ENCODE measurements around the gene CLNK. TPM values are rescaled to one million over a fixed set of nuclear protein-coding genes. Genes with fewer than 3 reads are reported as not detected.

The CLNK gene
- total RNA-seq, 2 experiments from 2014 or later = not detected

DNA sequence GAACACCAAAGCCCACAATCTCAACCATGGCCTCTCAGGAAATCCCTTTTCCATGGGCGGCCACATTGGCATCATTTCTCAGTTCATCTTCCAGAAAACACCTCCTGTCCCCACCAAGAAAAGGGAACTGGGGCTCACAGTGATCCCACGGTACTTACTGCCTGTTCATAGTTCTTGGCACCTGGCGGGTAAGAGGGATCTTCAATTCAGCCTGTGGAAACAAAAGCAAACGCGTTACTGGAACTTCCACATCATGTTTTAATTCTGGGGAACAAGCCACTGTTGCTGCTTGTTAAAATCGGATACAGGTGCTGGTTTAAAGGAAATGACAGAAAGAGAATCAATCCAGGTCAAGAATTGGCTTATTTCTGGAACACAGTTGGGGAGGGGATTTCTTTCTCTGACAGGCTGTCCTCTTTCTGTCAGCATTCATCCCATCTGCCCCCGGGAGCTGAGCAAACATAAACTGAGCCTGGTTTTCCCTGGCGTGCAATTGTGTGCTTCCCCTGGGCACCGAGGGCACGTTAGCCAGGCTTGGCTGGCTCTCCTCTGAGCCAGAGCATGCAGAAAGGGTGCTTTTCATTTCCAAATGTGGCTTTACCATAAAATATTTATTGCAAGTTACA is 16.8 kb downstream of the CLNK start:
- H3K27me3 Mint-ChIP-seq = no peaks in the 10 kb centered on the region
- no peak for DNase-seq
- no peaks in the 10 kb centered on the region for H3K9me3 Mint-ChIP-seq
- POLR2A ChIA-PET = no interaction called here
- no peak for ATAC-seq (ENCODE audit: low read depth)
- H3K4me3 Mint-ChIP-seq = no peak overlapping the region
- H3K4me1 Mint-ChIP-seq = peaks cover 29% of the 10 kb centered on the region
- H3K36me3 Mint-ChIP-seq = no peaks in the 10 kb centered on the region
- H3K27ac Mint-ChIP-seq = no peak overlapping the region

DNA sequence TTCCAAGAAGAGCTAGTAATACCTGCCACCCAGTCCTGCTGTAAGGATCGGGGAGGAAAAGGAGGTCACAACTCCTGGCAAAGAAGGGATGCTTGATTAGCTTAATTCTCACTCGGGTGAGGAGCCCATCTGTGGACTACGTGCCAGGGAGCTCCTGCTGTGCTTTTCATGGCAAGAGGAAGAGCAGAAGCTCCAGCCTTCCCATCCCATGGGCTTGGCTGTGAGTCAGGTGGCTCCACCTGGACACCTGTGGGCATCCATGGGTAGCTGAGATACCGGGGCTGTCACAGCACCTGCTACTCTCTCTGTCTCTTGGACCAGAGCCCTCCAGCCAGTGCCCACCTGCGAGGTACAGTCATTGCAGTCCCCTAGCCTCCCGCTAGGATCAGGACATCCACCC is 18.0 kb downstream of the CLNK start:
- Mint-ChIP-seq H3K4me3 (no peak overlapping the region), H3K27ac (no peak overlapping the region), H3K4me1 (peaks cover 17% of the 10 kb centered on the region), H3K36me3 (no peaks in the 10 kb centered on the region), H3K27me3 (no peaks in the 10 kb centered on the region), H3K9me3 (no peaks in the 10 kb centered on the region)
- no peak for DNase-seq
- POLR2A ChIA-PET = no interaction called here
- no peak for ATAC-seq (ENCODE audit: low read depth)

DNA sequence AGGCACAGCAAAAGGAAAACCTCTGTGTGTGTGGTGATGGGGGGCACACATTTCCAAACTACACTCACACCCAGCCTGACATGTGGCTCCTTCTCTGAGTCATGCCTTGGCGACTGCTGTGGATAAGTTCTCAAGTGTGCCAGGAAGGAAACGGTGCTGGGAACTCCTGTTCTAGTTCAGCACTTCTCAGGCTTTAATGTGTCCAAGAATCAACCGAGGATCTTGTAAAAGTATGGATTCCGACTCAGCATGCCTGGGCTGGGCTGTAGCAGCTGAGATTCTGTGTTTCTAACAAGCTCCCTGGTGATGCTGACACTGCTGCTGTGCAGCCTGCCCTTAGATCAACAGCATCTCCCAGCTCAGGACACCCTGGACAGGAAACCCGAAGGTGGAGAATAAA is 20.2 kb downstream of the CLNK start:
- H3K27me3 Mint-ChIP-seq = no peaks in the 10 kb centered on the region
- ATAC-seq (ENCODE audit: low read depth) = no peak

DNA sequence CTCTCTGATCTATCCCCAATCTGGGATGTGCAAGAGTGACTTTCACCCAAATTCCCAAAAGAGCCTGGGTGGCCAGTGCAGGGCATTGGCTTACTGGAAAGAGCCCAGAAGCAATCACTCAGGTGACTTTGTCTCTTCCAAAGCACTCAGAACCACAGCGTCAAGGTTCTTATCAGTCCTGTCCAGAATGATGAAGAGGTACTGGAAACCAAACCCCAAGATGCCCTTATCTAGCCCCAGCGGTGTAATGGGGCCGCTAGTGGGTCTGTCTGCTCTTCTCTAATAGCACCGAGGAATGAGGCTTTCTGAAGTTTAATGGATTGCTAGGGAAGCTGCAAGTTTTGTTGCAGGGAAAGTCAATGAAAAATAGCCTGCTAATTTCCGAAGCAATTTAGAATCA is 21.6 kb downstream of the CLNK start:
- Mint-ChIP-seq H3K36me3 (no peaks in the 10 kb centered on the region), H3K27me3 (no peaks in the 10 kb centered on the region), H3K27ac (no peak overlapping the region), H3K4me1 (peaks cover 8% of the 10 kb centered on the region), H3K9me3 (no peaks in the 10 kb centered on the region), H3K4me3 (no peak overlapping the region)
- DNase-seq (no peak), ATAC-seq (ENCODE audit: low read depth) (no peak)
- POLR2A ChIA-PET = no interaction called here

More for the DNA sequence above, 20.2 kb downstream of the CLNK start:
- no peaks in the 10 kb centered on the region for H3K9me3 Mint-ChIP-seq
- no peaks in the 10 kb centered on the region for H3K36me3 Mint-ChIP-seq
- H3K4me1 Mint-ChIP-seq = peaks cover 8% of the 10 kb centered on the region
- POLR2A ChIA-PET = no interaction called here
- H3K27ac Mint-ChIP-seq = no peak overlapping the region
- no peak overlapping the region for H3K4me3 Mint-ChIP-seq
- DNase-seq = no peak

DNA sequence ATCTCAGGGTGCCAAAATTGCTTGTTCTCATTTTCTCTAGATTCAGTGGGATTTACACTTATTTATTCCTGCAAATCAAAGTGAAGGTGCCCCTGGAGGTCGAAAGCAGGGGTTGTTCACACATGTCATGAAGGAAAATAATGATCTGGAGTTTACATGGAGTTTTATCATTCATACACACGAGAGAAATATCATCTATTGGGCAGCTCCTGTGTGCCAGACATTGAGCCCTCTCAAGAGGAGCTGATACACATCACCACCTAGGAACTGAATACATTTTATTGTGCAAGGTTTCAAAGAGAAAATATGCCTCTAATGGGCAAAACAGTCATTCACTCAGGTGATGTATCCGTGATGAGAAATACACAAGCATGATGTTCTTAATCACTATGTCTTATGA is 23.5 kb downstream of the CLNK start:
- Mint-ChIP-seq H3K9me3 (no peaks in the 10 kb centered on the region), H3K27ac (no peak overlapping the region), H3K4me3 (no peak overlapping the region), H3K4me1 (peaks cover 10% of the 10 kb centered on the region), H3K36me3 (no peaks in the 10 kb centered on the region), H3K27me3 (no peaks in the 10 kb centered on the region)
- POLR2A ChIA-PET = no interaction called here
- DNase-seq (no peak), ATAC-seq (ENCODE audit: low read depth) (no peak)

DNA sequence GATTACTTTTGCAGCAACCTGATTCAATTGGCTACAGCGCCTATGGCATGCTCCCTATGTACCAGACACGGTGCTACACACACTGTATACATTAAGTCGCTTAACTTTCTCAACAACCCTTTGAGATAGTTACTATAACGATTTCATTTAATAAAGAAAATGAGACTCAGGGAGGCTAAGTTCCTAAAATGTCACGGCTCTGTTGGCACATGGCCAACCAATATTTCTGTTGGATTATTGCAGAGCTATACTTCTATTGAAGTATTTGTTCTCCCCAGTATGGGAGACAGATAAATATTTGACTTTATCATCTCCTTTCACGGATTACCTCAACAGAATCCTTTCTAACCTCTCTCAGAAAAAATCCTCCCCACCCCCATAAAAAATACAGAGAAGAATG is 25.3 kb downstream of the CLNK start:
- POLR2A ChIA-PET = no interaction called here
- Mint-ChIP-seq H3K4me1 (peaks cover 9% of the 10 kb centered on the region), H3K4me3 (no peak overlapping the region)

DNA sequence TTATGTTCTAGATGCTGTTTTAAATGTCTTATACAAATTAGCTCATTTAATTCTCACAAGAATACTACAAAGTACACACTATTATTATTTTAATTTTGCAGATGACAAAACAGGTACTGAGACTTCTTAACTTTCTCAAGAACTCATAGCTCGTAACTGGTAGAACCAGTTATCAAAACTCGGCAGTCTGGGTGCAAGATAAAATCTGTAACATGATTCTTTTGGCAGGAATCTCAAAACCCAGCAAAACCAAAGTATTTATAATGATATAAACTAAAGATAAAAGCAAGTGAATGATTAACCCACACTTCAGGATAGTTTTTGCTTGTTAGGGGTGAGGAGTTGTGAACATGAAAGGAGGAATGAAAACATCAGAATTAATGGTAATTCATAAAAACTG is 27.6 kb downstream of the CLNK start:
- Mint-ChIP-seq H3K9me3 (peaks cover 4% of the 10 kb centered on the region), H3K27ac (no peak overlapping the region), H3K4me1 (peaks cover 7% of the 10 kb centered on the region), H3K27me3 (no peaks in the 10 kb centered on the region), H3K36me3 (peaks cover 4% of the 10 kb centered on the region), H3K4me3 (peak overlapping the region; percentile 29)
- POLR2A ChIA-PET = no interaction called here
- ATAC-seq (ENCODE audit: low read depth) (no peak), DNase-seq (no peak)

More for the DNA sequence above, 25.3 kb downstream of the CLNK start:
- DNase-seq = no peak
- Mint-ChIP-seq H3K27ac (no peak overlapping the region), H3K27me3 (no peaks in the 10 kb centered on the region), H3K9me3 (peaks cover 2% of the 10 kb centered on the region), H3K36me3 (peaks cover 2% of the 10 kb centered on the region)
- ATAC-seq (ENCODE audit: low read depth) = no peak

DNA sequence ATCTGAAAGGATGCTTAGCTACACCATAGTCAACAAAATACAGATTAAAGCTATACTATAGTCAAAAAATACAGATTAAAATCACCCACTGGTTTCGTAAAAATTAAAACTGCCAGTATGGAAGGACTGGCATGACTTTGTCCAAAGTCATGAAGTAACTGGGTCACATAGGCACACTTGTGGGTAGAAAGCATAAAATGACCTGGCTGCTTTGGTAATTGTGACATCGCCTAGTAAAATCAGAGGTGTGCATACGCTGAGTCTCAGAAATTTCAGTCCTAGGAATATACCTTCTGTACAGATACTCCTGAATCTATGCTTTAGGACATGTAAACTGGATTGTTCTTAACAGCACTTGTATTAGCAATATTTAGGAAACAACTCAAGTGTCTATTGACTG is 28.1 kb downstream of the CLNK start:
- ATAC-seq (ENCODE audit: low read depth) (no peak), DNase-seq (no peak)
- Mint-ChIP-seq H3K36me3 (peaks cover 4% of the 10 kb centered on the region), H3K4me1 (peaks cover 7% of the 10 kb centered on the region), H3K4me3 (no peak overlapping the region), H3K27ac (no peak overlapping the region), H3K9me3 (peaks cover 4% of the 10 kb centered on the region), H3K27me3 (no peaks in the 10 kb centered on the region)
- POLR2A ChIA-PET = interaction anchor here (0.7 to 1.7 kb wide), 2 partner anchors 13 to 15 kb away, joined by 3 to 4 read pairs; no protein-coding TSS in a partner anchor

DNA sequence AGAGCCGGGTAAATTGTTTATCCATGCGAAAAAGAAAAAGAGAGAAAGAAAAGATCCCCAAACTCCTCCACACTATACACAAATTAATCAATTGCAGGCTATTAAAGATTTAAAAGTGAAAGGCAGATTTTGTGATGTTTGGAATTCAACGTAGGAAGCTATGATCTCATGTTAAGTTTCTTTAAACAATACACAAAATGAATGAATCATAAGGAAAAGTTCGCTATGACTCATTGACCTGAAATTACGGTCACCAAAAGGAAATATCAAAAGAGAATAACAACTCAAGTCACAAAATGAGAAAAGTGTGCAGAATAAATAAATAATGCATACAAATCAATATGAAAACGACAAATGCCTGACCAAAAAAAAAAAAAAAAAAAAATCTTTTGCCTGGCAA is 28.6 kb downstream of the CLNK start:
- ATAC-seq (ENCODE audit: low read depth) (no peak), DNase-seq (no peak)
- POLR2A ChIA-PET = interaction anchor here (0.6 to 1.7 kb wide), 3 partner anchors 13 to 892 kb away, joined by 3 to 4 read pairs (median 3); no protein-coding TSS in a partner anchor
- Mint-ChIP-seq H3K4me1 (peaks cover 7% of the 10 kb centered on the region), H3K36me3 (peaks cover 4% of the 10 kb centered on the region), H3K4me3 (no peak overlapping the region), H3K27me3 (no peaks in the 10 kb centered on the region), H3K27ac (no peak overlapping the region), H3K9me3 (peaks cover 4% of the 10 kb centered on the region)

DNA sequence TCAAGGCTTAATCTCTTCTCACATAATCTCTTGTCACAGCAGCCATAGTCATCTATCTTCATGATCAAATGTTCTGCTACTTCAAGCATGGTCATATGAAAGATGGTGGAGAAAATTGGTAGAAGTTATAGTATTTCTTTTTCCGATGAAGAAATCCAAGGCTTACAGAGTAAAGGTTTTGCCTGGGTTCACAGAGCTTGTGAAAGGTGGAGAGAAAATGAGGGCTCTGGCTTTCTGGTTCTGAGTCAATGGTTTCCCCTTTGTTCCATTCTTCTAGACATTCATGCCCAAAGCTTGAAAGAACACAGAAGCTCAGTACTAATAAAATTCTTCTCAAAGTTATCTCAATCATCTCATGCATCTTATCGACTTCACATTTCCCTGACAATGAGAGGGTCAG is 36.1 kb downstream of the CLNK start:
- ATAC-seq (ENCODE audit: low read depth) (no peak), DNase-seq (no peak)
- Mint-ChIP-seq H3K27ac (no peak overlapping the region), H3K9me3 (peaks cover 5% of the 10 kb centered on the region), H3K36me3 (peaks cover 2% of the 10 kb centered on the region), H3K4me1 (no peaks in the 10 kb centered on the region), H3K4me3 (no peak overlapping the region), H3K27me3 (no peaks in the 10 kb centered on the region)
- POLR2A ChIA-PET = no interaction called here

DNA sequence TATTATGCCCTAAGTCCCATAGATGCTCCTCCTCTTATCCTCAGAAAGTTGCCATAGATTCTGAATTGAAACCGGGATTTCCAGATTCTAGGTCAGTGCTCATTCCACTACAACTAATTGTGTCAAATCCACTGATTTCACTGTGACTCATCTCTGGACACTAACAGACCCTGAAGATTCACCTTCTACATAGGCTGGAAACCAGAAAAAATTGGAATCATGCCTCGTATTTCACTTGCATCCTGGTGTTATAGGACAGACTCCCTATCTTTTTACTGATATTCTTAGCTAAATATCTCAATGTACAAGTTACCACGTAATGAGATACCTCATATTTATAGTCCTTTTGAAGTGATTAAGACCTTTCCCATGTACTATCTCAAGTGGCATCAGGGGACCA is 36.7 kb downstream of the CLNK start:
- Mint-ChIP-seq H3K27me3 (no peaks in the 10 kb centered on the region), H3K4me1 (no peaks in the 10 kb centered on the region), H3K27ac (no peak overlapping the region), H3K9me3 (peaks cover 4% of the 10 kb centered on the region), H3K4me3 (no peak overlapping the region), H3K36me3 (peaks cover 1% of the 10 kb centered on the region)
- POLR2A ChIA-PET = no interaction called here
- no peak for ATAC-seq (ENCODE audit: low read depth)
- no peak for DNase-seq

DNA sequence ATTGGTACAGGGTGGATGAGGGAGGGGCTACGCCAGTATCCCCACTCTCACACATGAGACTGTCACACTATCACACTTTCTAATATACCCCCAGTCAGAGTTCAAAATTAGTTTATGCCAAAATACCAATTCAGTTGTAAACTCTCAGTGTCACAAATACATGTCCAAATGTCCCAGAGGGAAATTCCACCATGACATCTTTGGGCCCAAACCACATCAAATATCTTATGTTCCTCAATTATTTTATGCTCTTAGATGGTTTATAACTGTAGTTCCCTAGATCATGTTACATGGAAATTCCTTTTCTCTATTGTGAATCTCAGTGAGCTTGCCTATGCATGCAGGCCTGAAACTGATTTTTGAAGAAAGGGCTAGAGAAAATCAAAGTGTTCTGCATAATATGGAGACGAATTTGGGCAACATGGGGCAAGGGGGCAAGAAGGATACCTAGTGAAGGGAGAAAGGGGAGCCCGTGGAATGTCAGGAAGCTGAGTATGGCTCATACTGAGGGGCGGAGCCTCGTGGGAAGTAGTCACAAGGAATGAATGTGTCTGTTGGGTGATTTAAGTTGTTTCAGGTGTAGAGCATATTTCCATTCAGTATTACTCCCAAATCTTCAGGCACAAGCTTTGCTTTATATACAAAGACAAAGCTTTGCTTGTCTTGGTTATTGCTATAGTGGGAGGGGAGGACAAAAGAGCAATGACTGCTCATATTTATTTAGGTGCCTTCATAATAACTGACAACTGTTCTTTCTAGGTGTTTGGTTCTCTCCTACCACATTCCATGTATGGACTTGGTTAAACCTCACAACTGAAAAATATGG is 40.8 kb downstream of the CLNK start:
- DNase-seq (no peak), ATAC-seq (ENCODE audit: low read depth) (no peak)
- H3K9me3 Mint-ChIP-seq = peaks cover 9% of the 10 kb centered on the region
- H3K4me3 Mint-ChIP-seq = no peak overlapping the region
- peaks cover 9% of the 10 kb centered on the region for H3K4me1 Mint-ChIP-seq
- H3K36me3 Mint-ChIP-seq = peaks cover 6% of the 10 kb centered on the region
- no peaks in the 10 kb centered on the region for H3K27me3 Mint-ChIP-seq
- POLR2A ChIA-PET = no interaction called here
- no peak overlapping the region for H3K27ac Mint-ChIP-seq

DNA sequence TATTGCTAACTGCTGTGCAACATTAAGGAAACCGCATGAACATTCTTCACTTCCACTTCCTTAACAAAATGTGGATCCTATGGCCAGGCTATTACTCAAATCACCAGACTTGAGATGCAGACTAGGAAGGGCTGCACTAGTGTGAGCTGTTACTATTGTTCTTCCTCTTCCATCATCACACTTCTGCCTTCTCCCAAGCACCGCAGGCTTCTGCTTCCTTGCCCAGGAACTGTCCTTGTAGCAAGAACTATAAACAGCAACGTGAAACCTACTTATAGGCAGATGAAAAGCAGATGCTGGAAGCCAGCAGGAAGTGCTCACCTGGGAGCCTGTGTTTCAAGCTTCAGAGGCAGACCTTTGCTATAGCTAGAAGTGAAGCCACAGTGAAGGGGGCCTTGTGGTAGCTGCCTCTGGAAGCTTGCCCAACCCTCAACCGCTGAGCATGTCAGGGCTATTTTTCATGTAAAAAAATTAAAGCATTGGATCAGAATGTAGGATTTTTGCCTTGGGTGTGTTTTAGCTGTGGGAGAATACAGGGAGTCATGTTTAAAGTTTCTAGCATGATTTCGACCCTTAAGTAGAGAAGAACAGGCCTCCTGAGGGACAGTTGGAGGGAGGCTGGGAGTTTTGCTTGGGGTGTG is 43.9 kb downstream of the CLNK start:
- Mint-ChIP-seq H3K27ac (no peak overlapping the region), H3K4me1 (peaks cover 9% of the 10 kb centered on the region), H3K9me3 (peaks cover 7% of the 10 kb centered on the region), H3K36me3 (peaks cover 6% of the 10 kb centered on the region), H3K27me3 (no peaks in the 10 kb centered on the region), H3K4me3 (no peak overlapping the region)
- no peak for DNase-seq
- POLR2A ChIA-PET = no interaction called here
- ATAC-seq (ENCODE audit: low read depth) = peak; percentile 52

DNA sequence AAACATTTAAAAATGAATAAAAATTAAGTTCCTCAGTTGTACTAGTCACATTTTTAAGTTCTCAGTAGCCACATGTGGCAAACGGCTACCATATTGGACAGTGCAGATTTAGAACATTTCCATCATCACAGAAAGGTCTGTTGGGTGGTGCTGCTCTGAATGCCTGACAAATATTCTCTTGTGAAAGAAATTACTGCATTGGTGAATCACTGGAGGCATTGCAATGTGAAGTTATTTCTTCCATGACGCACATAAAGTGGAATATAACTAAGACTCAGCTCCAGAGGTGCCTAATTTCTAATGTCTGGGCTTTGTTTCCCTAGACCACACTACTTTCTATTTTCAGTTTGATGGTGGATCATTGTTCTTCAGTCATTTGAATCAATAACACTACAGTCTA is 44.9 kb downstream of the CLNK start:
- Mint-ChIP-seq H3K4me1 (peaks cover 9% of the 10 kb centered on the region), H3K36me3 (peaks cover 6% of the 10 kb centered on the region), H3K9me3 (peaks cover 7% of the 10 kb centered on the region), H3K4me3 (no peak overlapping the region), H3K27ac (no peak overlapping the region), H3K27me3 (no peaks in the 10 kb centered on the region)
- POLR2A ChIA-PET = no interaction called here
- ATAC-seq (ENCODE audit: low read depth) = no peak
- no peak for DNase-seq

All from activated naive CD8-positive, alpha-beta T cell treated with anti-CD3 and anti-CD28 coated beads, Interleukin-2, amount 10 ng/mL, durations not matched to agents 7 days and 5 days (primary cell).